Duodenal mucosa (tissue), 2 donors: ENCODE data around the gene BMPR1A.
"Not testable (repeated sequence)": the region's sequence is repeated elsewhere in the genome, so short reads cannot be mapped to it uniquely, and the experiment has no call there.

ENCODE experiments used
- H3K27ac ChIP-seq: one replicate; pipeline ENCODE4 v1.7.0; 2013; ENCODE audit warnings: low read depth, low read length
- H3K27me3 ChIP-seq, 2 donors: one replicate each; pipeline ENCODE4 v1.7.0; 2013; ENCODE audit warnings: low read length in 2 of 2, control low read depth in 1 of 2; ENCODE audit not compliant: insufficient read depth in 2 of 2, control insufficient read depth in 1 of 2
- H3K36me3 ChIP-seq, 2 donors: one replicate each; pipeline ENCODE4 v1.7.0; 2013; ENCODE audit warnings: low read length in 2 of 2, control low read depth in 1 of 2; ENCODE audit not compliant: insufficient read depth in 2 of 2, control insufficient read depth in 1 of 2
- H3K4me1 ChIP-seq, 2 donors: one replicate each; pipeline ENCODE4 v1.7.0; 2013; ENCODE audit warnings: low read length in 2 of 2, control low read depth in 1 of 2; ENCODE audit not compliant: insufficient read depth in 2 of 2, control insufficient read depth in 1 of 2
- H3K4me3 ChIP-seq, 2 donors: one replicate each; pipeline ENCODE4 v1.7.0; 2013; ENCODE audit warnings: low read length in 2 of 2, low read depth in 1 of 2
- H3K9ac ChIP-seq, 2 donors: one replicate each; pipeline ENCODE4 v1.7.0; 2013; ENCODE audit warnings: low read length in 2 of 2, low read depth in 1 of 2
- H3K9me3 ChIP-seq, 2 donors: one replicate each; pipeline ENCODE4 v1.7.0; 2013; ENCODE audit warnings: low read length in 2 of 2, control low read depth in 1 of 2; ENCODE audit not compliant: control insufficient read depth in 1 of 2

The BMPR1A gene

GRCh38 chr10:86970982-86971231 is 214.5 kb downstream of the BMPR1A start:
- Histone ChIP-seq H3K27ac (peak overlapping the region; percentile 82), H3K36me3 (no peaks in the 10 kb centered on the region), H3K4me1 (peaks cover 37 to 53% of the 10 kb centered on the region in 2 donors), H3K9me3 (no peaks in the 10 kb centered on the region), H3K9ac (peak overlapping the region; percentile 82 to 88), H3K4me3 (peak overlapping the region; percentile 67 to 82), H3K27me3 (no peaks in the 10 kb centered on the region)

- peak overlapping the region; percentile 82 for H3K27ac ChIP-seq
- H3K9me3 ChIP-seq: no peaks in the 10 kb centered on the region
- H3K9ac ChIP-seq: peak overlapping the region; percentile 82 to 88
- peaks cover 35 to 51% of the 10 kb centered on the region in 2 donors for H3K4me1 ChIP-seq
- no peaks in the 10 kb centered on the region for H3K27me3 ChIP-seq
- no peaks in the 10 kb centered on the region for H3K36me3 ChIP-seq
- H3K4me3 ChIP-seq: peak overlapping the region; percentile 67 to 82
Observed at GRCh38 chr10:86971232-86971991, 215.0 kb downstream of the BMPR1A start.

GRCh38 chr10:86972613-86973380 is 216.4 kb downstream of the BMPR1A start:
- Histone ChIP-seq H3K9ac (no peak overlapping the region), H3K4me3 (no peak overlapping the region), H3K4me1 (peaks cover 21 to 37% of the 10 kb centered on the region in 2 donors), H3K9me3 (no peaks in the 10 kb centered on the region), H3K27ac (no peak overlapping the region), H3K36me3 (no peaks in the 10 kb centered on the region), H3K27me3 (no peaks in the 10 kb centered on the region)

GRCh38 chr10:86974484-86974883 is 218.1 kb downstream of the BMPR1A start:
- Histone ChIP-seq H3K9ac (no peak overlapping the region), H3K4me3 (no peak overlapping the region)

GRCh38 chr10:86976362-86977056 is 220.1 kb downstream of the BMPR1A start:
- Histone ChIP-seq H3K4me1 (peaks cover 14 to 18% of the 10 kb centered on the region in 2 donors), H3K27me3 (no peaks in the 10 kb centered on the region), H3K4me3 (no peak overlapping the region), H3K9ac (no peak overlapping the region), H3K9me3 (no peaks in the 10 kb centered on the region), H3K27ac (no peak overlapping the region), H3K36me3 (no peaks in the 10 kb centered on the region)

More at GRCh38 chr10:86974484-86974883, 218.1 kb downstream of the BMPR1A start:
- peaks cover 11 to 23% of the 10 kb centered on the region in 2 donors for H3K4me1 ChIP-seq
- H3K27ac ChIP-seq: no peak overlapping the region
- no peaks in the 10 kb centered on the region for H3K27me3 ChIP-seq
- no peaks in the 10 kb centered on the region for H3K9me3 ChIP-seq
- H3K36me3 ChIP-seq: no peaks in the 10 kb centered on the region

- not testable (repeated sequence) for H3K27me3 ChIP-seq, H3K27ac ChIP-seq, H3K9me3 ChIP-seq, H3K4me3 ChIP-seq, H3K36me3 ChIP-seq, H3K9ac ChIP-seq
- peaks cover 9 to 12% of the 10 kb centered on the region in 2 donors for H3K4me1 ChIP-seq
Observed at GRCh38 chr10:86978457-86978856, 222.0 kb downstream of the BMPR1A start.

GRCh38 chr10:86979296-86979818 is 222.9 kb downstream of the BMPR1A start:
- peaks cover 0 to 3% of the 10 kb centered on the region in 2 donors for H3K36me3 ChIP-seq
- no peak overlapping the region for H3K27ac ChIP-seq
- peaks cover 9 to 12% of the 10 kb centered on the region in 2 donors for H3K4me1 ChIP-seq
- no peaks in the 10 kb centered on the region for H3K9me3 ChIP-seq
- no peak overlapping the region for H3K4me3 ChIP-seq
- H3K9ac ChIP-seq: no peak overlapping the region
- no peaks in the 10 kb centered on the region for H3K27me3 ChIP-seq

GRCh38 chr10:86979977-86980448 is 223.6 kb downstream of the BMPR1A start:
- peak overlapping the region in 1 of 2 donors; percentile 47 for H3K9ac ChIP-seq
- H3K4me1 ChIP-seq: peaks cover 9 to 12% of the 10 kb centered on the region in 2 donors
- no peak overlapping the region for H3K27ac ChIP-seq
- peak overlapping the region in 1 of 2 donors; percentile 13 for H3K4me3 ChIP-seq
- peaks cover 0 to 3% of the 10 kb centered on the region in 2 donors for H3K36me3 ChIP-seq
- no peaks in the 10 kb centered on the region for H3K27me3 ChIP-seq
- no peaks in the 10 kb centered on the region for H3K9me3 ChIP-seq

- H3K9me3 ChIP-seq, H3K4me3 ChIP-seq, H3K36me3 ChIP-seq, H3K27me3 ChIP-seq, H3K27ac ChIP-seq, H3K9ac ChIP-seq: not testable (repeated sequence)
- H3K4me1 ChIP-seq: peaks cover 9 to 12% of the 10 kb centered on the region in 2 donors
Observed at GRCh38 chr10:86981020-86981419, 224.6 kb downstream of the BMPR1A start.

- no peaks in the 10 kb centered on the region for H3K27me3 ChIP-seq
Observed at GRCh38 chr10:86981716-86982115, 225.3 kb downstream of the BMPR1A start.

More at GRCh38 chr10:86981716-86982115, 225.3 kb downstream of the BMPR1A start:
- no peaks in the 10 kb centered on the region for H3K9me3 ChIP-seq
- H3K4me1 ChIP-seq: peaks cover 9 to 12% of the 10 kb centered on the region in 2 donors
- no peak overlapping the region for H3K4me3 ChIP-seq
- H3K36me3 ChIP-seq: peaks cover 0 to 3% of the 10 kb centered on the region in 2 donors
- no peak overlapping the region for H3K27ac ChIP-seq
- no peak overlapping the region for H3K9ac ChIP-seq
